ENCODE measurements around the gene PRIMA1.

GRCh38 chr14:93759719-93760307 is 28.5 kb downstream of the PRIMA1 start:
- TF ChIP-seq CTCF (IDR thresholded peaks at IDR 0.05): no peak
- TF ChIP-seq POLR2A (IDR thresholded peaks at IDR 0.05): no peak
